ENCODE data around the gene COL6A2. TPM values are rescaled to one million over a fixed set of nuclear protein-coding genes. Genes with fewer than 3 reads are reported as not detected.

COL6A2 gene
- total and polyA plus RNA-seq, 2 experiments from 2014 or later, result 509 to 832 TPM

- peaks cover 13% of the 10 kb centered on the region for H3K79me2 ChIP-seq
- no peak overlapping the region for H3K4me3 ChIP-seq
- H3K36me3 ChIP-seq (replicated peaks; ENCODE audit: insufficient read depth, low read depth), result no peaks in the 10 kb centered on the region
- no peaks in the 10 kb centered on the region for H3K9me3 ChIP-seq (ENCODE audit: low read depth)
- 80% methylated on average over 14 of the region's 14 CpGs for WGBS (ENCODE audit: low lambda C conversion rate, missing lambda C conversion rate)
- H2AFZ ChIP-seq, result no peak overlapping the region
- peaks cover 5% of the 10 kb centered on the region for H3K27me3 ChIP-seq
- H3K4me1 ChIP-seq (ENCODE audit: insufficient read depth), result peaks cover 11% of the 10 kb centered on the region
- H4K20me1 ChIP-seq (ENCODE audit: insufficient read depth, poor library complexity, severe bottlenecking), result peaks cover 4% of the 10 kb centered on the region
- no peak for DNase-seq (ENCODE audit: low spot score)
- H3K4me2 ChIP-seq, result no peak overlapping the region
- H3K9me2 ChIP-seq (replicated peaks; ENCODE audit: insufficient read depth), result no peaks in the 10 kb centered on the region
- H3K27ac ChIP-seq, result no peak overlapping the region
- no peak for TF ChIP-seq EZH2phosphoT487 (IDR thresholded peaks at IDR 0.05; ENCODE audit: low read depth, severe bottlenecking, unreplicated experiment)
- TF ChIP-seq EZH2 (IDR thresholded peaks at IDR 0.05; ENCODE audit: borderline replicate concordance), result no peak
- no peak for TF ChIP-seq CTCF (IDR thresholded peaks at IDR 0.05; ENCODE audit: poor library complexity)
Observed at GRCh38 chr21:46094401-46095082, 3.4 kb upstream of the COL6A2 start.

GRCh38 chr21:46095083-46095719 is 2.7 kb upstream of the COL6A2 start:
- Histone ChIP-seq H3K4me2 (no peak overlapping the region), H3K27ac (no peak overlapping the region), H3K9me3 (ENCODE audit: low read depth) (no peaks in the 10 kb centered on the region), H4K20me1 (ENCODE audit: insufficient read depth, poor library complexity, severe bottlenecking) (peaks cover 9% of the 10 kb centered on the region), H3K27me3 (peaks cover 10% of the 10 kb centered on the region), H3K4me1 (ENCODE audit: insufficient read depth) (peaks cover 11% of the 10 kb centered on the region), H3K36me3 (replicated peaks; ENCODE audit: insufficient read depth, low read depth) (no peaks in the 10 kb centered on the region), H3K4me3 (no peak overlapping the region), H3K9me2 (replicated peaks; ENCODE audit: insufficient read depth) (no peaks in the 10 kb centered on the region), H3K79me2 (peaks cover 19% of the 10 kb centered on the region), H2AFZ (no peak overlapping the region)
- WGBS (ENCODE audit: low lambda C conversion rate, missing lambda C conversion rate), result 83% methylated on average over 16 of the region's 16 CpGs
- TF ChIP-seq EZH2 (IDR thresholded peaks at IDR 0.05; ENCODE audit: borderline replicate concordance), result no peak
- no peak for TF ChIP-seq EZH2phosphoT487 (IDR thresholded peaks at IDR 0.05; ENCODE audit: low read depth, severe bottlenecking, unreplicated experiment)
- no peak for TF ChIP-seq CTCF (IDR thresholded peaks at IDR 0.05; ENCODE audit: poor library complexity)
- DNase-seq (ENCODE audit: low spot score), result no peak

GRCh38 chr21:46095814-46096595 is 1.9 kb upstream of the COL6A2 start:
- WGBS (ENCODE audit: low lambda C conversion rate, missing lambda C conversion rate), result 89% methylated on average over 12 of the region's 12 CpGs
- Histone ChIP-seq H3K4me2 (no peak overlapping the region), H3K36me3 (replicated peaks; ENCODE audit: insufficient read depth, low read depth) (no peaks in the 10 kb centered on the region), H3K4me3 (no peak overlapping the region), H4K20me1 (ENCODE audit: insufficient read depth, poor library complexity, severe bottlenecking) (peaks cover 9% of the 10 kb centered on the region), H3K27ac (no peak overlapping the region), H3K9me3 (ENCODE audit: low read depth) (no peaks in the 10 kb centered on the region), H3K4me1 (ENCODE audit: insufficient read depth) (peaks cover 11% of the 10 kb centered on the region), H3K27me3 (peaks cover 17% of the 10 kb centered on the region), H3K79me2 (peaks cover 27% of the 10 kb centered on the region), H3K9me2 (replicated peaks; ENCODE audit: insufficient read depth) (no peaks in the 10 kb centered on the region), H2AFZ (no peak overlapping the region)
- DNase-seq (ENCODE audit: low spot score), result no peak
- TF ChIP-seq CTCF (IDR thresholded peaks at IDR 0.05; ENCODE audit: poor library complexity), result no peak
- TF ChIP-seq EZH2phosphoT487 (IDR thresholded peaks at IDR 0.05; ENCODE audit: low read depth, severe bottlenecking, unreplicated experiment), result no peak
- TF ChIP-seq EZH2 (IDR thresholded peaks at IDR 0.05; ENCODE audit: borderline replicate concordance), result no peak
